GM10266 (cell line): Measurements from ENCODE around the gene ENG.

ENCODE experiments used
- DNase-seq: peaks from one replicate; pipeline ENCODE4 v3.0.0; 2012; ENCODE audit errors: extremely low spot score
- CTCF ChIP-seq: IDR thresholded peaks from 2 replicates; pipeline ENCODE4 v1.5.1; 2012; ENCODE audit warnings: mild to moderate bottlenecking, low read depth; ENCODE audit not compliant: control insufficient read depth, insufficient read depth; ENCODE audit errors: missing control alignments

The ENG gene

GRCh38 chr9:127773272-127773671 is 81.2 kb downstream of the ENG start:
- no peak for DNase-seq
- TF ChIP-seq CTCF = no peak

- no peak for DNase-seq
- TF ChIP-seq CTCF = no peak
Measured at GRCh38 chr9:127772603-127773002, 81.9 kb downstream of the ENG start.

GRCh38 chr9:127771570-127772189 is 82.8 kb downstream of the ENG start:
- DNase-seq = no peak
- TF ChIP-seq CTCF = no peak

- TF ChIP-seq CTCF = no peak
- DNase-seq = peak; percentile 96
Measured at GRCh38 chr9:127770905-127771569, 83.4 kb downstream of the ENG start.

- TF ChIP-seq CTCF = no peak
- DNase-seq = no peak
Measured at GRCh38 chr9:127770583-127770904, 83.9 kb downstream of the ENG start.

GRCh38 chr9:127769929-127770582 is 84.4 kb downstream of the ENG start:
- no peak for TF ChIP-seq CTCF
- no peak for DNase-seq

GRCh38 chr9:127769101-127769500 is 85.4 kb downstream of the ENG start:
- DNase-seq = no peak
- no peak for TF ChIP-seq CTCF
